ENCODE data around the gene TATDN2.
"Not testable (repeated sequence)": the region's sequence is repeated elsewhere in the genome, so short reads cannot be mapped to it uniquely, and the experiment has no call there.

The TATDN2 gene

GRCh38 chr3:10269443-10269842 lies 21.2 kb downstream of the TATDN2 start:
- no peak overlapping the region for H3K4me3 ChIP-seq (ENCODE audit: low read length)
- DNase-seq (ENCODE audit: low read depth) = no peak
- no peak for TF ChIP-seq CTCF (conservative IDR thresholded peaks at IDR 0.05; ENCODE audit: low read length)

DNA sequence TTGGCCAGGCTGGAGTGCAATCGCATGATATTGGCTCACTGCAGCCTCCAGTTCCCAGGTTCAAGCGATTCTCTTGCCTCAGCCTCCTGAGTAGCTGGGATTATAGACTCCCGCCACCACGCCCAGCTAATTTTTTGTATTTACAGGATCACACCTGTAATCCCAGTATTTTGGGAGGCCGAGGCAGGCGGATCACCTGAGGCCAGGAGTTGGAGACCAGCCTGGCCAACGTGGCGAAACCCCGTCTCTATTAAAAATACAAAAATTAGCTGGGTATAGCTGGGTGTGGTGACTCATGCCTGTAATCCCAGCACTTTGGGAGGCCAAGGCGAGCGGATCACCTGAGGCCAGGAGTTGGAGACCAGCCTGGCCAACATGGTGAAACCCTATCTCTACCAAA lies 24.2 kb downstream of the TATDN2 start:
- not testable (repeated sequence) for DNase-seq (ENCODE audit: low read depth); H3K4me3 ChIP-seq (ENCODE audit: low read length)

DNA sequence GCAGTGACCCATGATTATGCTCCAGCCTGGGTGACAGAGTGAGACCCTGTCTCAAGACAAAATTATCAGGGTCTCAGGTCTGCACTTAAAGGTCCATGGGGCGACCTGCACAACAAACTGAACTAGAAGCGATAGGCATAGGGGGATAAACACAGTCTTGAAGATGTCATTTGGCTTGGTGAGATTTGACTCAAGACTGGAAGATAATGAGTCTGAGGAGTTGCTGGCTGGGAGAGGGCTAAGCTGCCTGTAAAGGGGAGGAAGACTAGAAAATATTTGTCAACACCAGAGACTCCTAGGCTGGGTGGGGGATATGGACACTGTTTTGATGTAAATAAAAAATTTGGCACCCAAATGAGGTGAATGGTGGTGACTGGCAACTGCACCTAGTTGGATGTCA lies 24.7 kb downstream of the TATDN2 start:
- H3K4me3 ChIP-seq (ENCODE audit: low read length) = no peak overlapping the region
- DNase-seq (ENCODE audit: low read depth) = no peak
- TF ChIP-seq CTCF (conservative IDR thresholded peaks at IDR 0.05; ENCODE audit: low read length) = no peak

DNA sequence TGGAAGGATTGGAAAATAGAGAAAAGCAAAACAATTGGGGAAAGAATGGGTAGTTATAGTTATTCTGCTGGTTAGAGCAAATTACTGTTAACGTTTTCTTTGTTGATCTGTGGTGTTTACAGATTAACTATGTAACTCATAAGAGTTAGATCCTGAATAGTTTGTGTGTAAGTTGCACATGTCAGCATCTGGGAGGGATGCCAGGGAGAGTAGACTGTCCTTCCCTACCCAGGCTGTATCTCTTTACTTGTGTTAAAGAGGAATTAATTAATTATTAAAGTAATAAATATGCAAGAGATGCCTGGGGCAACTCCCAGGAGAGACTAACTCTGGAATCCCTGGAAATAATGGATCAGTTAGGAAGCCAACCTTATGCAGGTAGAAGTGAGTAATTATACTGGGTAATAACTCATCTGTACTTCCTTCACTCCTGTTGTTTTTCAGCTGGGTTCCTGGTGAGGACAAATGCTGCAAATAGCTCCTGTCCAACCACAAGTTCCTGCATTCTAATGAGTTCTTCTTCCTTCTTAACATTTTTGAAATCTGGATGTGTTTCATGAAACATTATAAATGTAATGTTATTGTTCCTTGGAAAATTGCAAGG lies 25.5 kb downstream of the TATDN2 start:
- H3K4me3 ChIP-seq (ENCODE audit: low read length) = no peak overlapping the region
- TF ChIP-seq CTCF (conservative IDR thresholded peaks at IDR 0.05; ENCODE audit: low read length) = no peak
- peak; percentile 43 for DNase-seq (ENCODE audit: low read depth)

GRCh38 chr3:10274601-10275000 lies 26.3 kb downstream of the TATDN2 start:
- DNase-seq (ENCODE audit: low read depth) = no peak
- TF ChIP-seq CTCF (conservative IDR thresholded peaks at IDR 0.05; ENCODE audit: low read length) = no peak
- no peak overlapping the region for H3K4me3 ChIP-seq (ENCODE audit: low read length)

DNA sequence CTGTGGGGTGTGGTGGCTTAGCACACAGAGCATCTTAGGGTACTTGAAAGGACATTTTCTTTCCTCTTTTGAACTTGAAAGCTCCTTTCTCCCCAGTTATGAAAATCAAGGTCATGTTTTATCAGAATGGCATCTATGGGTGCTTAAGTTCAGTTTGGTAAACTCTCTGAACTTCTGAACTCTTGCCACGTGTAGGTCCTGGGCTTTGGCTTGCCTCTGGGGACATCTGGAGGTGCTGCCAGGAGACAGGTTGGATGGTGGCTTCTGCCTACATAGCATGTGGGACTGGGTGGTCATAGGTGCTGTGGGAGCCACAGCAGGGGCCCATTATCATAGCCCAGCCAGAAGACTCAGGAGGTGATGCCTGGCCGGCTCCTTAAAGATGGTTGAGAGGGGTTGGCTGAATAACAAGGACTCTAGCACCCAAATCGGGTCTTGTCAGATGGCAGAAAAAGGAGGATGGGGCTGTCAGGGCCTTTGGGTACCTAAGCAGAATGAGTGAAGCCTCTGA lies 28.9 kb downstream of the TATDN2 start:
- TF ChIP-seq CTCF (conservative IDR thresholded peaks at IDR 0.05; ENCODE audit: low read length) = no peak
- DNase-seq (ENCODE audit: low read depth) = no peak
- no peak overlapping the region for H3K4me3 ChIP-seq (ENCODE audit: low read length)

- no peak for DNase-seq (ENCODE audit: low read depth)
- no peak overlapping the region for H3K4me3 ChIP-seq (ENCODE audit: low read length)
- no peak for TF ChIP-seq CTCF (conservative IDR thresholded peaks at IDR 0.05; ENCODE audit: low read length)
These were observed 30.2 kb downstream of the TATDN2 start for GRCh38 chr3:10278501-10278900.

All from AG10803 (cell line).